Ramos (cell line): ENCODE measurements around the gene TMEM97.

Experiments used
- in situ Hi-C: fragments of 300-500 bp; cut with MboI; formaldehyde crosslinking; loops from one replicate; pipeline ENCODE4 v1.14.3; 2022; ENCODE audit warnings: low sequenced_read_pairs; ENCODE audit not compliant: unreplicated experiment

TMEM97 gene

DNA sequence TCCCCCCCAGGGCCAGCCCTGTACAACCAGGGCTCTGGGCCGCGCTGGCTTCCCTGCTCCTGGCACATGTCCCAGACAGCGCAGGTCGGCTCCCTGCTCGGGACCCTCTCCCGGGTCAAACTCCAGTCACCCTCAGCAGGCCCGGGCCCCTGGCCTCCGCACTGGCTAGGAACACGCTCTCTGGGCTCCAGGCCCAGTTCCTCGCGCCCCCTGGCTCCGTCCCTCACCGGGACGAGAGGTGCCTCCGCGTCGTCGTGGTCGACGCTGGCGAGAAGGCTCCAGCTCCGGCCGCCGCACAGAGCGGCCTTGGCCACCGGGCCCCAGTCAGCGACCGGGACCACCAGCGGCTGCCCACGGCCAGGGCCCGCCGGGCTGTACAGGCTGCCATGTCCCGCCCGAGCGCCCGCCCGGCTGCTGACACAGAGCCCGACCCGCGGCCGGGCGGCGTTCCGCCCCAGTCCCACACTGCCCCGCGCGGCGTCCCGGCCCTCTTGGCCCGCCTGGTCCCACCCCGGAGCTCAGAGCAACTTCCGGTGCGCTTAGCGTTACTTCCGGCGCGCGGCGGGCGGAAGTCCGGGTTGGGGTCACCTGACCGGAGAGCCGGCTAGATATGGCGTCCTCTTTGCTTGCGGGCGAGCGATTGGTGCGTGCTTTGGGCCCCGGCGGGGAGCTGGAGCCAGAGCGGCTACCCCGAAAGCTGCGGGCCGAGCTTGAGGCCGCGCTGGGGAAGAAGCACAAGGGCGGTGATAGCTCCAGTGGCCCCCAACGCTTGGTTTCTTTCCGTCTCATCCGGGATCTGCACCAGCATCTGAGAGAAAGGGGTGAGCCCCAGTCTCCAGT is 38.3 kb downstream of the TMEM97 start, which contains the start of gene POLDIP2:
TSS of gene POLDIP2 (minus strand) at position 467 of the 840 bp plus-strand sequence. CDS start at position 388, 79 bp downstream.
- in situ Hi-C loops: loop anchor here (25.0 kb wide), 3 partner anchors 95 to 1045 kb away; no protein-coding TSS in a partner anchor

GRCh38 chr17:28357901-28358197 is 38.8 kb downstream of the TMEM97 start:
- in situ Hi-C loops: loop anchor here (25.0 kb wide), 3 partner anchors 96 to 1046 kb away; no protein-coding TSS in a partner anchor

GRCh38 chr17:28363186-28363585 is 44.2 kb downstream of the TMEM97 start:
- in situ Hi-C loops: loop anchor here (25.0 kb wide), 3 partner anchors 101 to 1051 kb away; no protein-coding TSS in a partner anchor

DNA sequence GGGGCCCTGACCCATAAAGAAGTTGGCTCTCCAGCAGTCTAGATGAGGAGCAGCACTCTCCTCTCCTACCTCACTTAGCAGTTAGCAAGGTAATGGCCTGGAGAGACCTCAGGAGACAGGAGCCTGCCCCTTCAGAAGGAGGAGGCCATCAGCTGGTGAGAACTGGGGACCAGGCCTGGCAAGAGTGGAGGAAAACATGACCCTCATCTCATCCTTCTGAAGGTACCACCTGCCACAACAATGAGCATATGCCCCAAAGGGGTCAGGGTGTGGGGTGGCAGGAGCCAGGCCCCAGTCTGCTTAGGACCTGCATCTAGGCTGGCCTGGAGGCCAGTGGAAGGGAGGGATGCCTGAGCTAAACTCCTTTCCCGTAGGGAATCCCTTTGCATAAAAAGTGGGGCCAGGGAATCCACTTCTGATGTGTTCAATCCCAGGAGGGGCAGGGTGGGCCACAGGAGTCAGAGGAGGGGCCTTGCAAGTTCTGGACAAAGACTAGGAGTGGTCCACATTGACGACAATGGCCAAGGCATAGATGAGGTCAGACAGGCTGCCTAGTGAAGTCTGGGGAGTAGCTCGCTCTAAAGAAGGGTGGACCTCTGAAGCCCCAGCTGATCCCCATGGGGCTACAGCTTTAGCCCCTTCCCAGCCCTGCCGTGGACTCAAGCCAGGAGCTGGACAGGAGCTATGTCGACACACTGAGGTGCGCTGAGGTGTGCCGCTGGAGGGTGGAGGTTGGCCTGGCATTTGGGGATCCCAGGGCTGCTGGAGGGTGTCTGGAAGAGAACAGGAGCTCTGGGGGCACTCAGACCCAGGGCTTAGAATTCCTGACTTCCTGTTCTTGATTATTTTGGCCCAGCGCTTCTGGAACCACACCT is 45.0 kb downstream of the TMEM97 start:
- in situ Hi-C loops: loop anchor here (25.0 kb wide), 3 partner anchors 102 to 1052 kb away; no protein-coding TSS in a partner anchor

DNA sequence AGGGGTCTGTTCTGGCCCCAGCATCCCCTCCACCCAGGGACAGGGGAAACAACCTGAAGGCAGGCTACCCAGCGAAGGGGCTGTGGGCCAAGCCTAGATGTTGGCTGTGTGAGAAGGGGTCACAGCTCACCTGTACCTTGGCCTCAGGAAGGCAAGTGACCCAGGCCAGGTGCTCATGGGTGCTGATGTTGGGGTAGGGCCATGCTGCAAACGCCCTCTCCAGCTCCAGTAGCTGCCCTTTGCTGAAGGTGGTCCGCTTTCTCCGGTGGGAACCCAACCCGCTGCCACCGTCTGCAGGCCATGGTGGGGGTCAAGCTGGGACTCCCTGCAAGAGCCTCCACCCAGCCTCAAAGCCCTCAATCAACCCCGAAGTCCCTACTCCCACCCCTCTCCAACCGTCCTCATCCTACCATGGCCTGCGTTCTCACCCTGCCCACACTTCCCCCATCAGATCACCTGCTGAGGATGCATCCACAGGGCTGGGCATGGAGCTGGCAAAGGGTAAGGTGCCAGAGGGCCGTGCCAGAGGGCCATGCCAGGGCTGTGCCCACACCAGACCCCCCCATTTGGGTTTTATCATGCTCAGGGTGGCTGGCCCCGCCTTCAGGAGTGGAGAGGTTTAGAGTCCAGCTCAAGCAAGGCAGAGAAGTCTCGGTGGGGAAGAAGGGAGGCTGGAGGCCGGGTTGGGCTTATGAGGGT is 45.8 kb downstream of the TMEM97 start, which contains the start of gene SEBOX:
TSS of gene SEBOX (minus strand) at position 535 of the 699 bp plus-strand sequence. CDS start at position 487, 48 bp downstream.
- in situ Hi-C loops: loop anchor here (25.0 kb wide), 3 partner anchors 103 to 1053 kb away; no protein-coding TSS in a partner anchor

DNA sequence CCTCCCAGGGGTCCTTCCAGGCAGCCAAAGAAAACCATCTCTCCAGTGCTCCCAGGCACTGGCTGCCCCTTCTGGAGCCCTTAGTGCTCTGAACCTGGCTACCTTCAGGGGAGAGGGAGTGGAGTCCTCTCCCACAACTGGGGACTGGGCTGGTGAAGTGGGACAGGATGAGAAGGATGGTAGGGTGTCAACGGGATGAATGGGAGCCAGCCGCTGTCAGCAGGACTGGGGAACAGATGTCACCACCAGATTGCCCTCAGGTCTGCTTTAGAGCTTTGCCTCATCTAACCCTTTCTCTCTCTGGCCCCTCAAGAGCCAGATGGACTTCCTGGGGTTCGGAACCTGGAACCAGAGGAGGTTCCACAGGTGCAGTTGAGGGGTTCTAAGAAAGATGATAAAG is 46.5 kb downstream of the TMEM97 start:
- in situ Hi-C loops: loop anchor here (25.0 kb wide), 3 partner anchors 103 to 1053 kb away; no protein-coding TSS in a partner anchor

DNA sequence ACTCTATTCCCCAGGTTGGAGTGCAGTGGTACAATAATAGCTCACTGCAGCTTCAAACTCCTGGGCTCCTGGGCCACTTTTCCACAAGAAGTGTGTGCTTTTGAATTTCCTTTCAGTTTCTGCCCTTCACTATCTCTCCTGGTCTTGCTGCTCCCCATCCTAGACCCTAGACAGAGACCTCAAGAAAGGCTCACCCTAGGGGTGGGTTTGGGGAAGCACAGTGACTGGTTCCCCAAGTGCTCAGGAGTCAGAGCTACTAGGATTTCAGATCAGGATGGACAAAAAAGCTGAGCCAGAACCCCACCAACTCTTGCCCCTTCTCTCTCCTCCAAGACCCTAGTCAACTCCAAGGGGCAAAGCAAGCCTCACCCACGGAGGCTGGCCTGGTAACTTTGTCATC is 47.6 kb downstream of the TMEM97 start:
- in situ Hi-C loops: loop anchor here (25.0 kb wide), 3 partner anchors 104 to 1054 kb away; no protein-coding TSS in a partner anchor

- in situ Hi-C loops: loop anchor here (25.0 kb wide), 3 partner anchors 105 to 1055 kb away; no protein-coding TSS in a partner anchor
These were observed 48.8 kb downstream of the TMEM97 start for GRCh38 chr17:28367641-28368305.

GRCh38 chr17:28368306-28368831 is 49.4 kb downstream of the TMEM97 start:
- in situ Hi-C loops: loop anchor here (25.0 kb wide), 3 partner anchors 106 to 1056 kb away; no protein-coding TSS in a partner anchor

DNA sequence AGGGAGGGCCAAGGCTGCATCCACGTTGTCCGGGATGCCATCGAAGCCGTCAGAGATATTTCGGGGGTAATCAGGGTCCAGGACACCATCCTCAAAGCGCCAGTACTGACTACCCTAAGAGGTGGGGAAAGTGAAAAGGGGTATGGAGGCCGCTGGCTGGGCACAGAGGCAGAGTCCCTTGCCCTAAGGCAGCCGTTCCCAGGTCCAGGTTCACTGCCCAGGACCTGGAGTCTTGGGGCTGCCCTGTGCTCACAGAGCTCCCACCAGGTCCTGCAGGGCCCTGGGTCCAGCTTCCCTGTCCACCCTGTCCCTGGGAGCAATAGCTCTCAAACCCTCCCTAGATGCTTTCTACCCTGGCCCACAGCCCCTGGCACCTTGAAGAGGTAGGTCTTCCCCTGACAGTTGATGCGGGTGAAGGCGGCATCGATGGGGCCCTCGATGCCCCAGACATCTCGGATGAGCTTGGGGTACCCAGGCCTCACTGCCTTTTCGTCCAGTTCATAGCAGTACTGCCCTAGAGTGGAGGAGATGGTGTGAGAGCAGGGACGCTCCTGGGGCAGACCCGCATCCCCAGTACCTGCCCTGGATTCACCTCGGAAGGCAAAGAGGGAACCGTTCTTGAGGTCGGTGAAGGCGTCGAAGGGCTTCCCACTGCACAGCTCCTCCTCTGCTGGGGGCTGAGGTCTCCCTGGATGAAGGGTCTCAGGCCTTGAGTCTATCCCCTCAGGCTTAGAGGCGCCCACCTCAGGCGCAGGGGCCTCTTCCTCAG is 50.1 kb downstream of the TMEM97 start:
- in situ Hi-C loops: loop anchor here (25.0 kb wide), 3 partner anchors 107 to 1057 kb away; no protein-coding TSS in a partner anchor

DNA sequence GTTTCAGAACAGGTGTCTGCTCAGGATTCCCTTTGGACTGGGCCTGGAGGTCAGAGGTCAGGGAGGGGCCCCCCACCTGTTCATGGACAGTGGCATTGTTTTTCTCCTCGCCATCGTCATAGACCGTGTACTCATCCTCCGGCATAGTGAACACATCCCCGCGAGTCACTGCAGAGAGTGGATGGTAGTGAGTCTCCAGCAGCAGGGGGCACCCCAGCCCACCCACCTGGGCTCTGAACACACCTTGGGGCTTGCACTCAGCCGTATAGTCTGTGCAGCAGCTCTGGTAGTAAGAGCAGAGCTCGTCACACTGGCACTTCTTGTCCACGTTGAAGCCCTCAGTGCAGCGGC is 50.7 kb downstream of the TMEM97 start:
- in situ Hi-C loops: loop anchor here (25.0 kb wide), 3 partner anchors 107 to 1057 kb away; no protein-coding TSS in a partner anchor

DNA sequence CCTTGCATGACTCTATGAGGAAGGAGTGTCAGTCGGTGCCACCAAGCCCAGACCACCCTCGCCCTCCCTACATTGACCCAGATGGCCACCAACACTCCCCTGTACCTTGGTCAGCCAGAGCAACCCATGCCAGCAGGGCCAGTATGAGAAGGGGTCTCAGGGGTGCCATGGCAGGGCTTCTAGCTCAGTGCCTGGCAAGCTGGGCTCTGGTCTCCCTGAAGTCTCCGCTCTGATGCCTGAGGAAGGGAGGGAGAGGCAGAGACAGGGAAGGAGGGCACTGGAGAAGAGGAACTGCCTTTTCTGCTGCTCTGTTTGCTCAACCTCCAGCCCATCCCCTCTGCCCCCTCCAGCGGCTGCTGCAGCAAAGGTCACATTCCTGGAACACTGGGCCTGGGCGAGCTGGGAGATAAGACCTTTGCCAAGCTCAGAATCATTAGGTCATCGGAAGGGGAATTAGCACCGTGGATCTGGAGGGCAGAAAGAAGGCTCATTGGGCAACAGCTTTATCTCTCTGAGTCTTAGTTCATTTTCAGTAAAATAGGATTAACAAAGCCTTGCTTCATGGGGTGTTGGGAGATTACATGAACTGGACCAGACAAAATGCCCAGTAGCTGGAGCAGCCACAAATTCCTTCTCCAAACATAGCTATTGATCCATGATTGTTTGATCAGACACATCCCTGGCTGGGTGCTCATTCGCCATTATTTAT is 51.2 kb downstream of the TMEM97 start, which contains the start of gene VTN:
TSS of gene VTN (minus strand) at position 273 of the 709 bp plus-strand sequence. CDS start at position 169, 104 bp downstream.
- in situ Hi-C loops: loop anchor here (25.0 kb wide), 3 partner anchors 108 to 1058 kb away; no protein-coding TSS in a partner anchor

DNA sequence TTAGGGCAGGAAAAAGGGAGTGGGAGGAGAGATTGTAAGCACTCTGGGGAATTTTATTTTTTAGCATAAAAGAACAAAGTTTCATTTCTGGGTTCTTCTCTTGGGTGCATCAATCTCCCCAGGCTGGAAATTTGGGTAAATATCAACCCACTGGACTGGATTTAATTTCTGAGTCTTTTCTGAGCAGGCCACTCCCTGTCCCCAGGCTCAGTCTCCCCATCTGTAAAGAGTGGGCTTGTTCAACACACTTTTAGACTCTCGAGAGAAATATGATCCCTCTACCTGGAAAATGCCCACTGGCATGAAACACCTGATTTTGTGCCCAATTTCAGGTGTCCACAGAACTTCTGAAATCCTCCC is 51.7 kb downstream of the TMEM97 start:
- in situ Hi-C loops: loop anchor here (25.0 kb wide), 3 partner anchors 108 to 1058 kb away; no protein-coding TSS in a partner anchor

DNA sequence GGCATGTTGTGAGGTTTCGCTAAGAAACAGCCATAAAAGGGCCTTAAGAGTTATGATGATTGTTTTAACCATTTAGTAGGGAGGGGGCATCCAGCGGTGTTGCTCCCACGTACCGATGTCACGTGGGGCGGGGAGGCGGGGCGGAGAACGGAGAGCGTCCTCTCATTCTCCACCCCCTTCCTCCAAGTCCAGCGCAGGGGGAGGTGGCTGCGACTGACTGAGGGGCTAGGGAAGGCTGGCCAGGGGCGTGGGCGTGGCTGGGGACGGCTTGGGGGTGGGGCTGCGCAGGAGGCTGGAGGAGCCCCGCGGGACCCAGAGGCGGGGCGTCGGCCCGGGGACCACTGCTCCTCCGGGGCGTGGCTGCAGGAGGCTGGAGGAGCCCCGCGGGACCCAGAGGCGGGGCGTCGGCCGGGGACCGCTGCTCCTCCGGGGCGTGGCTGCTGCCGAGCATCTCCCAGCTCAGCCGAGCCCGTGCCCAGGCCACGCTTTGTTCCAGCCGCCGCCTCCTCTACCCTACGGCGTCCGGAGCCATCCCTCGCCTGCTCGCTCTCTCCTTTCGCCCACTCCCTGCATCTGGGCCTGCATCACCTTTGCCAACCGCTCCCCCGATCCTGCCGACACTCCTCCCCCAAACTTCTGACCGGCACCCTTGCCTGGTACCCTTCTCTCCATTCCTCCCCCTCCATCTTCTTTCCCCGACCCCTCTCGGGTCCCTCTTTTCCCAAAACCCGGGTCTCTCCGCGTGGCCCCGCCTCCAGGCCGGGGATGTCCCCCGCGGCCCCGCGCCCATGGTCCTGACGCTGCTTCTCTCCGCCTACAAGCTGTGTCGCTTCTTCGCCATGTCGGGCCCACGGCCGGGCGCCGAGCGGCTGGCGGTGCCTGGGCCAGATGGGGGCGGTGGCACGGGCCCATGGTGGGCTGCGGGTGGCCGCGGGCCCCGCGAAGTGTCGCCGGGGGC is 52.5 kb downstream of the TMEM97 start, which contains the start of gene SARM1:
TSS of gene SARM1 (plus strand) at position 450 of the 958 bp plus-strand sequence. CDS start at position 789, 339 bp downstream.
- in situ Hi-C loops: loop anchor here (25.0 kb wide), 3 partner anchors 109 to 1059 kb away; no protein-coding TSS in a partner anchor

DNA sequence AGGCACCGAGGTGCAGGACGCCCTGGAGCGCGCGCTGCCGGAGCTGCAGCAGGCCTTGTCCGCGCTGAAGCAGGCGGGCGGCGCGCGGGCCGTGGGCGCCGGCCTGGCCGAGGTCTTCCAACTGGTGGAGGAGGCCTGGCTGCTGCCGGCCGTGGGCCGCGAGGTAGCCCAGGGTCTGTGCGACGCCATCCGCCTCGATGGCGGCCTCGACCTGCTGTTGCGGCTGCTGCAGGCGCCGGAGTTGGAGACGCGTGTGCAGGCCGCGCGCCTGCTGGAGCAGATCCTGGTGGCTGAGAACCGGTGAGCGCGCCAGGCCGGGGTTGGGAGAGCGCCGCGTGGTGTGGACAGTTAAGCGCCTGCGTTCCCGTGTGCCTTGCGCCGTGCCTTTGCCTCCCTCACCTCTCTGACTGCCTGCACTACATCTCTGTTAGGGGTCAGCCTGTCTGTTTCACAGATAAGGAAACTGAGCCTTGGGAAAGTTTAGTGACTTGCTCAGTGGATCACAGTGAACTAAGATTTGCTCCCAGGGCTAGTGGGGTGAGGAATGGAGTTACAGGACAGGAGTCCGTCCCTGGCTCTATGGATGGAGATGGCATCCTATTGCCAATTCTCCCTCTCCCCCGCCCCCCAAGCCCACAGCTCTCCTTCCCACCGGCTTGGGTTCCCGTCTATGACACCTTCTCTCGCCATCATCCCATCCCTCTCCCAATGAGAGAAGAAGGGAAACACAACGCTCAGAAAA is 53.4 kb downstream of the TMEM97 start:
- in situ Hi-C loops: loop anchor here (25.0 kb wide), 3 partner anchors 110 to 1060 kb away; no protein-coding TSS in a partner anchor
